GM12891 (cell line): ENCODE results near the gene UVSSA.

Experiments
- PAX5 ChIP-seq: IDR thresholded peaks from 2 replicates; pipeline ENCODE4 v1.6.1; 2011; ENCODE audit warnings: low read length, moderate library complexity, mild to moderate bottlenecking; ENCODE audit not compliant: insufficient read depth, severe bottlenecking
- POLR2A ChIP-seq: IDR thresholded peaks from 2 replicates; pipeline ENCODE4 v1.6.1; 2011; ENCODE audit warnings: low read depth, low read length, control low read depth
- POLR2AphosphoS5 ChIP-seq: IDR thresholded peaks from 2 replicates; pipeline ENCODE4 v1.6.1; 2011; ENCODE audit warnings: low read depth, low read length, control low read depth
- SPI1 ChIP-seq: IDR thresholded peaks from 2 replicates; pipeline ENCODE4 v1.6.1; 2011; ENCODE audit warnings: low read depth, low read length, control low read depth

GRCh38 chr4:1340861-1341260 lies 6.1 kb upstream of the UVSSA start:
- TF ChIP-seq POLR2A: no peak
- TF ChIP-seq POLR2AphosphoS5: no peak
- TF ChIP-seq SPI1: no peak
- no peak for TF ChIP-seq PAX5
